Activated CD4-positive, alpha-beta T cell treated with anti-CD3 and anti-CD28 coated beads for 48 hours (primary cell): ENCODE data around the gene ABCF2.

ENCODE experiments used
- DNase-seq: peaks from one replicate; pipeline ENCODE4 v3.0.0-alpha.2; 2020

Gene ABCF2

GRCh38 chr7:151215396-151215795 is 11.6 kb downstream of the ABCF2 start:
- DNase-seq, result no peak

GRCh38 chr7:151213826-151214225 is 13.2 kb downstream of the ABCF2 start:
- DNase-seq, result no peak

DNA sequence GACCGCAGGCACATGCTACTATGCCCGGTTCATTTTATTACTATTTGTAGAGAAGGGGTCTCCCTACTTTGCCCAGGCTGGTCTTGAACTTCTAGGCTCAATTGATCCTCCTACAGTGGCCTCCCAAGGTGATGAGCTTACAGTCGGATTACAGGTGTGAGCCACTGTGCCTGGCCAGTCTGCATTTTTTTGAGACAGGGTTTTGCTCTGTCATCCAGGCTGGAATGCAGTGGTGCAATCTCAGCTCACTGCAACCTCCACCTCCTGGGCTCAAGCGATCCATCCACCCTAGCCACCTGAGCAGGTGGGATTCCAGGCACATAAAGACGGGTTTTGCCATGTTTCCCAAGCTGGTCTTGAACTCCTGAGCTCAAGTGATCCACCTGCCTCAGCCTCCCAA is 14.4 kb downstream of the ABCF2 start:
- DNase-seq, result no peak

DNA sequence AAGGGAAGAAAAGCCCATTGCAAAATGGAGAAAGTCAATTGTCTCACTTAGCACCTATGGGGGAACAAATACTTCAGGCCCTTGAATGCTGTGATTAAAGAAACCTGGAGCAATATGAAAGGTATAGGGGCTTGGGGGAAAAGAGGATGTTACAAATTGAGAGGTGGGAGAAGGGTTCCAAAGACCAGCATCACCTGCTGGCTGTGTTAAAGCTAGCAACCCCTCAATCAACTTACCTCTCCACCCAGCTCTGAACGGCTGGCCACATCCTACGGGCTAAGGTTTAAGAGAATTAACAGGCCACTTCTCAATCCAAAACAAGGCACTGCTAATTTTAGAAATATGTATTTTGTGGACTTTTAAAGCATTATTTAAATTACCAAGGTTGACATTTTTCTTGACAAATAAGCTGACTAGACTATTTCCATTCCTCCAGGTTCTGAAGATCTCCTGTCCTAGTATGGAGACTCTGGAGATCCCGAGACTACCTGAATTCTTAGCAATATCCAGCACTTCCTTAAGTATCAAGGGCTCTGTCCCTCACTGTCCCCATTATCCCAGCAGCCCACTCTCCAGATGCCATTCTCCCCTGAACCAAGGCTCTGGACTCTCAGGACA is 15.7 kb downstream of the ABCF2 start:
- no peak for DNase-seq

- no peak for DNase-seq
Observed at GRCh38 chr7:151210087-151210854, 16.7 kb downstream of the ABCF2 start, which contains the start of gene H2BK1. Gene H2BK1, minus strand, starts transcription at chr7:151210488. Its CDS starts 170 bp downstream, at chr7:151210318.

DNA sequence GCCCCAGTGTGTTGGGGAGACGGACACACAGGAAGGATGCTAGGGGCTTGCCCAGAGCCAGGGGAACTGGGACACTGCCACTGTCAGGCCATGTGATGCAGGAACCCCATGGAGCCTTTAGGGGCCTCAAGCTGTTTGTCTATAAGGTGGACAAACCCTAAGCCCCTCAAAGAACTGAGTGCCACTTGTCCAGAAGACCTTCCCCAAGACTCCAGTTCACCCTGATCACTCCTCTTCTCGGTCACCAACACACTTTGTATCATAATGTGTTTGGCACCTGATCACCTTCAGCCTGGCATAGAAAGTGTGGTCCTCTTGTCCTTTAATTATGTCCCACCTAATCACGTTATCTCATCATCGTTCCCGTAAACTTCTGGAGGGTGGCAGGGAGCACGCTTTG is 17.4 kb downstream of the ABCF2 start:
- no peak for DNase-seq

- no peak for DNase-seq
Observed at GRCh38 chr7:151208253-151208862, 18.6 kb downstream of the ABCF2 start.

GRCh38 chr7:151207804-151208203 is 19.2 kb downstream of the ABCF2 start:
- no peak for DNase-seq

DNA sequence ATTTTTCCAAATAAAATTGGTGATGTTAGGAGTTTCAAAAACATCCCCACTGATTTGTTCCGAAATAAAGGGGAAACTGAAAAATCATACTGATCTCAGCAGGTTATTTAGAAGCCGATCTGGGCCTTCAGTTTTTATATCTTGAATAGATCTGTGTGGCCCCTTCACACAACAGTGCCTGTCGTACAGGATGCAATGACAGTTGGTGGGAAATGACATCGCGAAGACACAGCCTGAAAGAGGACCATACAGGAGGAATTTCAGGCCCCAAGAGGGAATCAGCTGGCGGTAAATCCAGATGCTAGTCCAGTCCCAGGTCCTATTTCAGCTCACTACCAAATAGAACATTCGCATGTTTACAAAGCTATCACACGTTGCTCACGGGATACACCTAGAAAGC is 19.7 kb downstream of the ABCF2 start:
- DNase-seq, result no peak

DNA sequence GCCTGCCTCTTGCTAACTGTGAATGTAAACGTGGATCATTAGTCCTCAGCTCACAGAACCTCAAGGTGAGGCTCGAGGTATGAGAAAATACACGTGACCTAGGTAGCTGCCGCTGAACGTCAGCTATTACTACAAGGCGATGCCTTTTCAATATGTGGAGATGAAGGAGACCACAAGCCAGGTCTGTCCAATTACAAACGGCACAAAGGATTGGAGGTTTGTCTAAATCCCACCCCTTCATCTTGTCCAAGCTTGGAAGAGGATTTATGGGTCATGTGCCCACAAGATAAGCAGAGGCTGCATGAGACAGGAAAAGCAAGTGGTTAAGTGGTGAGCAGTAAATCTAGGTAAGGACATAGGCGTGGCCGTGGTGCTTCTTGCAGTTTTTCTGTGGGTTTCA is 20.1 kb downstream of the ABCF2 start:
- DNase-seq, result no peak

DNA sequence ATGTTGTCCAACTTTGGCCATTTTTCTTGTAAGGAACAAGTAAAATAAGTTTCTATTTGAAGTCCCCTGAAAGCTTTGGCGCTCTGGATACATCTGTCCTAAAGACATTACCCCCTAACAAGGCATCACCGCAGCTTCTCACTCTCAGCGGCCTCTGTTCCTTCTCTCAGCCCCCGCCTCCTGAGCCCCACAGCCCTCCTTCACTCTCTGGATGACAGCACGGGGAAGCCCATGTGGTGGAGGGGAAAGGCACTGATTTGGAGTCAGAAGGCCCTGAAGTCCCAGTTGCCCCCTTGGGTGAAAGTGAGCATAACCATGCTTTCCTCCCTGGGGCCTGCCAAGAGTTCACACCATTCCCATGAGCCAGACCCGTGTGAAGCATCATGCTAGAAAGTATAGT is 21.3 kb downstream of the ABCF2 start:
- no peak for DNase-seq

DNA sequence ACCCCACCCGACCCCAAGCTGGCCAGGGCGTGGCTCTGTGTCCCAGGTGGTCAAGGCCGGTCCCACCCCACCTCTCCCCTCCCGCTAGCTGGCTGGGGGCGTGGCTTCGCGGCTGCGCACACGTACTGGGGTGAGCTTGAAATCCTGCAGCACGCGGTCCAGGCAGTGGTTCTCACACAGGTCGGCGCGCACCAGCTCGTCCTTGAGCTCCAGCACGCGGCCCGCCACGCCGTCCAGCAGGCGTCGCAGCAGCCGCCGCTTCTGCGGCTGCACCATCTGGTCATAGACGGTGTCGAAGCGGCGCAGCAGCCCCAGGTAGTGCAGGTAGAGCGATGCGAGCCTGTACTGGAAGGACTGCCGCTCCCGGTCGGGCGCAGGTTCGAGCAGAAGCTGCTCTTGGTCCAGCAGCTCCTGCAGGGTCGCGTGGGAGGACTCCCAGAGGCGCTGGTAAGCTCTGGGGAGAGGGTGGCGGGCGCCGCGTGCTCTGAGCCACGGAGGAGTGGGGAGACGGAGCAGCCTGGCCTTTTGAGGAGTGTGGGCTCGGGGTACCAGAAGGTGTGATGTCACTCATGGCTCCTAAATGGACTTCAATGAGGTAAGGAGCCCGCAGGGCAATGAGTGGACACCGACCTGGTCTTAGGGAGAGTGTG is 22.5 kb downstream of the ABCF2 start:
- DNase-seq, result no peak

DNA sequence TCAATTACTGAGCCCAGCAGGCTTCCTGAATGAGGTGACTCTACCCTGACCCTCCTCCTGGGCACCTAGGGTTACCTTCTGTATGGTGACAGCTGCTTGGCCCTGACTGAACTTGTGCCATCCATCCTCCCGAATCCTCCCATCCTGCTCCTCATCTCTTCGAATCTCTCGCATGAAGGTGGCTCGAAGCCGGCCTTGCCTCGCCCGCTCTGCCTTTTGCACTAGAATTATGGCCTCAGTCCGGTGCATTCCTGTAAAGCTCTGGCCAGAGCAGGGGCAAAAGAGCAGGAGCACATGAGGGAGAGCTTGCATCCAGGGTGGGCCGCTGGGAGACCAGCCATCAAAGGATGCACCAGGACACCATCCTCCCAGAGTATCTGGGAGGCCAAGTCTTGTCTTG is 24.2 kb downstream of the ABCF2 start:
- no peak for DNase-seq

- DNase-seq, result no peak
Observed at GRCh38 chr7:151201751-151202150, 25.3 kb downstream of the ABCF2 start.

DNA sequence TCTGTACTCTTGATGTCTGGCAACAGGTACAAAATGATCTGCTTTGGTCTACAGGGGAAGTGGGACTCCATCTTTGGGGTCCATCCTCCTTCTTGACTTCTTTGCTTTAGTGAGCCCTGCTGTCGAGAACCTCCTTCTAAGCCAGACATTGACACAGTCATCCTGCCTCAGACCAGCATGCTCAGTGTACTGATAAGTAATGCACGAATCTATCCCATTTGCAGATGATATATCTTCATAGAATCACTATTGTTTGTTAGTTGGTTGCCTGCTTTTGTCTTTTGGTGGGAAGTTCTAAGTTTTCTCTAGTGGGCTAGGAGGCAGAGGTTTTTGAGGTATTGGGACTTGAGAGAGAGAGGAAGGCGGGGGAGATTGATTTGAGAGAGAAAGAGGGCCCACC is 25.7 kb downstream of the ABCF2 start:
- no peak for DNase-seq

- DNase-seq, result no peak
Observed at GRCh38 chr7:151198945-151199848, 27.8 kb downstream of the ABCF2 start.

DNA sequence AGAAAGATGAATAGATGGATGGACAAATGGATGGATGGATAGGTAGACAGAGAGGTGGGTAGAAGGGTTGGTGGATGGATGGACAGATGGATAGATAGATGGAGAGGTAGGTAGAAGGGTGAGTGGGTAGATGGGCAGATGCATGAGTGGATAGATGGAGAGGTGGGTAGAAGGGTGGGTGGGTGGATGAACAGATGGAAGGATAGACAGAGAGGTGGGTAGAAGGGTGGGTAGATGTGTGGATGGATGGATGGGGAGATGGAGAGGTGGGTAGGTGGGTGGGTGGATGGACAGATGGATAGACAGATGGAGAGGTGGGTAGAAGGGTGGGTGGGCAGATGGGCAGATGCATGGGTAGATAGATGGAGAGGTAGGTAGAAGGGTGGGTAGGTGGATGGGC is 29.1 kb downstream of the ABCF2 start:
- no peak for DNase-seq

DNA sequence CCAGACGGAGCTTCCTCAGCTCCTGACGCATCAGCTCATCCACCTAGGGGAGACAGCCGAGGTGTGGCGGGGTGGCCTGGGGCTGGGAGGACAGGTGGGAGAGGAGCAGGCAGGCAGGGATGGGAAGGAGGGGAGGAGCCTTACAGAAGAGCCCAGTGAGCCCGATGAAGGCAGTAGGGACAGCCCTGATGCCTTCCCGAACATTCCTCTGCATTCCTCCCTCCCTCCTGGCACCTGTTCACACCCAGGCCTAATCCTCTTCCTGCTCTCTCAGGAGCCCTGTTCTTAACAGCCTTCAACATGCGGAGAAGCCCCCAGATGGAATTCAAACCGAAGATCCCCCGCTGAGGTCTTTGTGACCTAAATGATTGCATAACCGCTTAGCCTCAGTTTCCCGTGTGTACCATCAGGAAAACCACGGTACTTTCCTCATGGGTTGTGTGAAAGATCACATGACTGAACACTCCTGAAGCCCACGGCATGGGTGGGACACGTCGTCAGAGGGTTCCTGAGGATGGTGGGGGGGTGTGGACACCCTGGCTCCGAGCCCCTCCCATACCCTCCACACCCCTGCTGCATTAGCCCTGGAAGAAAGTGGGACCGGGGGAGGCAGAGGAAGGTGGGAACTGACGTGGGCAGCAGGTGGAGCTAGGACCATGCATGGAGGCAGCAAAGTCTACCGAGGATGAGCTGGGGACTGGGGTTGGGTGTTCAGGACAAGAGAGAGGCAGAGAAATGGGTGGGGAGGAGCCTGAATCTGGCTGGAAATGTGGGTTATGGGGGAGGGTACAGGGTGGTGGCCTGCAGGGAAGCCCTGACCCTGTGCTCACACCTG is 31.2 kb downstream of the ABCF2 start:
- no peak for DNase-seq

GRCh38 chr7:151194188-151194587 is 32.8 kb downstream of the ABCF2 start:
- DNase-seq, result no peak

DNA sequence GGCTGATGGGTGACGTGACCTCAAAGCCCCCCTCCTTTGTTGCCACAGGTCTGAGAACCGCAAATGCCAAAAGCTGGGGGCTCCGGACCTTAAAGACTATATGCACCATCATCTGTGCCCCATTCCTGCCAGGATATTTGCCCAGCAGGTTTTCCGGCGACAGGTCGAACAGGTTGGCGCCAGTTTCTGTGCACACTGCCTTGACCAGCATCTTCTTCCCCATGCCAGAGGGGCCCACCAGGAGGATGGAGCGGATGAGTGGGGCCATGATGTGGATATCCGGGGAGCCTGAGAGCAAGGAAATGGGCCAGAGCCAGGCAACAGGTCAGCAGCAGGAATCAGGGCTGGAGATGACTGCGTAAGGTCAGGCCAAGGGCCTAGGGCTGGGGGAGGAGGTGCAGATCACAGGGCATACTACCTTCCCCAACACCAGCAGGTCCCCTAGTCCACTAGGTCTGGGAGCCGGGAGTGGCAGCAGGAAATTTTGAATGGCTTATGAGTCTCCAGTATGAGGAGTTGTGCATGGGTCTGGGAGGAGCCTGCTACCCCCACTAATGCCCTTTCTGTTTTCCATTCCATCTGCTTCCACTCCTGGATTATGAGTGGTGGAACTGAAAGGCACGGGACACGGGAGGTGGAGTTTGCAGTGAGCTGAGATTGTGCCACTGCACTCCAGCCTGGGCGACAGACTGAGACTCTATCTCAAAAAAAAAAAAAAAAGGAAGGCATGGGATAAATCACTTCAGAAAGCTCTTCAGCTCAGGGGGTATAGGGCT is 33.6 kb downstream of the ABCF2 start:
- no peak for DNase-seq

DNA sequence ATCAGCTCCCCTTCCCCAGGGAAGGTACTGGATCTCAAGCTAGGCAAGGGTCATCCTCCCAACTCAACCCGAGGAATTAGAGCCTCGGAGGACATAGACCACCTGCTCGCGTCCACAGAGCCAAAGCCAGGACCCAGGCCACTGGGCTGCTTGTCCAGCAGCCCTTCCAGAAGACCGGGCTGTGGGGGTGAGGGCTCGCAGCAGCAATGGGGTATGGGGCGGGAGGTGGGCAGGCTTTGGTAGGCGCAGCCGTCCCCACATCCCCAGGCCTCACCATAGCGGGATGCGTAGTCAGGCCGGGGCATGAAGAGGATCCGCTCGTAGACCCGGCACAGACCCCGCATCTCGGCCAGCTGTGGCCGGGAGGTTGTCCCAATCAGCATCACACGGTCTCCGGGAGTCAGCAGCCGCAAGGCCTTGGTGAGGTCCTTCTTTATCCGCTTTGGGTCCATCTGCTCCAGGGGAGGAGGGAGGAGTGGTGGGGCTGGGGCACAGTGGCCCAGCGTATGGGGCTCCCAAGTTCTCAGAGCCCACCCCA is 34.9 kb downstream of the ABCF2 start:
- DNase-seq, result no peak
